Calu3 (cell line): ENCODE results near the gene FNDC3B. TPM values are rescaled to one million over a fixed set of nuclear protein-coding genes. Genes with fewer than 3 reads are reported as not detected.

Experiments
- BruUV-seq: library from RNA; stranded (reverse); fragments of 400-500 nt; replicated peaks from 2 replicates; lab custom pipeline; 2021; lab: Mats Ljungman, UMichigan
- CTCF ChIA-PET: fragments of 300-600 bp; sonication (Branson Sonifier 250); formaldehyde crosslinking; loops from one replicate; lab custom pipeline; 2022; ENCODE audit warnings: antibody characterized with exemption; lab: Charles Lee
- DNase-seq: peaks from one replicate; pipeline ENCODE4 v3.0.0; 2022
- H3K27ac Mint-ChIP-seq: one replicate; pipeline ENCODE4 v1.8.0; 2022; ENCODE audit warnings: mixed read lengths; ENCODE audit not compliant: unreplicated experiment
- H3K27me3 Mint-ChIP-seq: one replicate; pipeline ENCODE4 v1.8.0; 2022; ENCODE audit warnings: mixed read lengths; ENCODE audit not compliant: unreplicated experiment
- H3K36me3 Mint-ChIP-seq: one replicate; pipeline ENCODE4 v1.8.0; 2022; ENCODE audit warnings: mild to moderate bottlenecking, moderate library complexity, mixed read lengths; ENCODE audit not compliant: insufficient read depth, unreplicated experiment
- H3K4me1 Mint-ChIP-seq: one replicate; pipeline ENCODE4 v1.8.0; 2022; ENCODE audit warnings: mild to moderate bottlenecking, low read depth, mixed read lengths; ENCODE audit not compliant: unreplicated experiment
- H3K4me3 Mint-ChIP-seq: one replicate; pipeline ENCODE4 v1.8.0; 2022; ENCODE audit warnings: mild to moderate bottlenecking, low read depth, moderate library complexity, mixed read lengths; ENCODE audit not compliant: unreplicated experiment
- H3K9me3 Mint-ChIP-seq: one replicate; pipeline ENCODE4 v1.8.0; 2022; ENCODE audit warnings: low read depth, mixed read lengths; ENCODE audit not compliant: unreplicated experiment
- CTCF ChIP-seq: fragments of 200-600 bp; IDR thresholded peaks from one replicate; pipeline ENCODE4 v1.8.0; 2022; ENCODE audit warnings: antibody characterized with exemption; ENCODE audit not compliant: unreplicated experiment
- intact Hi-C: fragments of 100-400 bp; cut with micrococcal nuclease; formaldehyde crosslinking; loops from one replicate; pipeline ENCODE4 v1.10.0; 2022; ENCODE audit not compliant: unreplicated experiment
- total RNA-seq: library from RNA; stranded (reverse); gene quantifications from 2 replicates; pipeline ENCODE4 v1.2.3, GENCODE V29; 2022

FNDC3B gene
- total RNA-seq, 1 experiment from 2014 or later: 453 TPM

- Mint-ChIP-seq H3K9me3 (no peaks in the 10 kb centered on the region), H3K36me3 (peaks cover 51% of the 10 kb centered on the region), H3K4me3 (no peak overlapping the region), H3K27ac (no peak overlapping the region), H3K4me1 (no peaks in the 10 kb centered on the region), H3K27me3 (no peaks in the 10 kb centered on the region)
- no peak for DNase-seq
- CTCF ChIA-PET: no interaction called here
- no TSS peak for BruUV-seq
- intact Hi-C loops: loop anchor here (5.0 kb wide), 1 partner anchor 54 kb away; no protein-coding TSS in a partner anchor
- no peak for TF ChIP-seq CTCF
Observed at GRCh38 chr3:172407872-172408271, 368.5 kb downstream of the FNDC3B start.

- Mint-ChIP-seq H3K4me3 (no peak overlapping the region), H3K4me1 (no peaks in the 10 kb centered on the region), H3K27me3 (no peaks in the 10 kb centered on the region), H3K36me3 (peaks cover 26% of the 10 kb centered on the region), H3K9me3 (no peaks in the 10 kb centered on the region), H3K27ac (no peak overlapping the region)
- no peak for DNase-seq
- TF ChIP-seq CTCF: no peak
- intact Hi-C loops: no loop called here
- CTCF ChIA-PET: interaction anchor here (0.8 kb wide), 1 partner anchor 51 kb away, joined by 3 read pairs; no protein-coding TSS in a partner anchor
- no TSS peak for BruUV-seq
Observed at GRCh38 chr3:172410702-172411477, 371.5 kb downstream of the FNDC3B start.

- H3K4me3 Mint-ChIP-seq: no peak overlapping the region
- intact Hi-C loops: no loop called here
- BruUV-seq: no TSS peak
- CTCF ChIA-PET: no interaction called here
- H3K27ac Mint-ChIP-seq: no peak overlapping the region
- no peaks in the 10 kb centered on the region for H3K9me3 Mint-ChIP-seq
- H3K27me3 Mint-ChIP-seq: no peaks in the 10 kb centered on the region
- no peaks in the 10 kb centered on the region for H3K4me1 Mint-ChIP-seq
- DNase-seq: no peak
- peaks cover 20% of the 10 kb centered on the region for H3K36me3 Mint-ChIP-seq
- TF ChIP-seq CTCF: no peak
Observed at GRCh38 chr3:172411478-172411947, 372.1 kb downstream of the FNDC3B start.

- peaks cover 2% of the 10 kb centered on the region for H3K9me3 Mint-ChIP-seq
- no peak for DNase-seq
- H3K36me3 Mint-ChIP-seq: peaks cover 6% of the 10 kb centered on the region
- H3K4me1 Mint-ChIP-seq: no peaks in the 10 kb centered on the region
- no peak overlapping the region for H3K4me3 Mint-ChIP-seq
- no TSS peak for BruUV-seq
- intact Hi-C loops: no loop called here
- TF ChIP-seq CTCF: no peak
- no peaks in the 10 kb centered on the region for H3K27me3 Mint-ChIP-seq
- no peak overlapping the region for H3K27ac Mint-ChIP-seq
- CTCF ChIA-PET: no interaction called here
Observed at GRCh38 chr3:172415323-172415722, 375.9 kb downstream of the FNDC3B start.
